Peyer's patch (tissue), 4 donors: ENCODE results near the gene CDH8. TPM values are rescaled to one million over a fixed set of nuclear protein-coding genes. Genes with fewer than 3 reads are reported as not detected.

ENCODE experiments used
- DNase-seq, 3 donors: peaks; one replicate each; pipeline ENCODE4 v3.0.0-alpha.2; 2017 to 2019
- H3K27ac ChIP-seq, 4 donors: fragments of 200-600 bp; sonication (generic); one replicate each; pipeline ENCODE4 v1.5.1; 2016 to 2019
- H3K27me3 ChIP-seq, 2 donors: fragments of 200-600 bp; sonication (generic); one replicate each; pipeline ENCODE4 v1.5.1; 2019
- H3K36me3 ChIP-seq, 3 donors: fragments of 200-600 bp; sonication (generic); one replicate each; pipeline ENCODE4 v1.5.1; 2016 to 2019
- H3K4me1 ChIP-seq, 4 donors: fragments of 200-600 bp; sonication (generic); one replicate each; pipeline ENCODE4 v1.5.1; 2016 to 2019
- H3K4me3 ChIP-seq, 4 donors: fragments of 200-600 bp; sonication (generic); 1 replicate in 3 of 4; 2 replicates in 1 of 4; pipeline ENCODE4 v1.5.1; 2016 to 2019; ENCODE audit warnings: mild to moderate bottlenecking in 1 of 4
- H3K9me3 ChIP-seq, 4 donors: fragments of 200-600 bp; sonication (generic); one replicate each; pipeline ENCODE4 v1.5.1; 2016 to 2019; ENCODE audit warnings: mild to moderate bottlenecking in 1 of 4
- CTCF ChIP-seq, 6 experiments: fragments of 450-650 bp in 4 of 6; fragments of 200-600 bp in 2 of 6; sonication (generic) in 1 of 6; IDR thresholded peaks; one replicate each; pipeline ENCODE4 v1.5.1; 2017 to 2019; ENCODE audit warnings: antibody characterized with exemption in 6 of 6, mild to moderate bottlenecking in 3 of 6, moderate library complexity in 1 of 6
- POLR2A ChIP-seq, 2 donors: fragments of 450-650 bp; IDR thresholded peaks; one replicate each; pipeline ENCODE4 v1.5.1; 2017; ENCODE audit warnings: antibody characterized with exemption in 2 of 2, mild to moderate bottlenecking in 2 of 2, moderate library complexity in 2 of 2
- total RNA-seq, 4 donors: library from RNA; depleted of rRNA; stranded (reverse); fragments of >200 nt; gene quantifications; one replicate each; pipeline ENCODE4 v1.1.0, GENCODE V29; 2016

Gene CDH8, protein sequence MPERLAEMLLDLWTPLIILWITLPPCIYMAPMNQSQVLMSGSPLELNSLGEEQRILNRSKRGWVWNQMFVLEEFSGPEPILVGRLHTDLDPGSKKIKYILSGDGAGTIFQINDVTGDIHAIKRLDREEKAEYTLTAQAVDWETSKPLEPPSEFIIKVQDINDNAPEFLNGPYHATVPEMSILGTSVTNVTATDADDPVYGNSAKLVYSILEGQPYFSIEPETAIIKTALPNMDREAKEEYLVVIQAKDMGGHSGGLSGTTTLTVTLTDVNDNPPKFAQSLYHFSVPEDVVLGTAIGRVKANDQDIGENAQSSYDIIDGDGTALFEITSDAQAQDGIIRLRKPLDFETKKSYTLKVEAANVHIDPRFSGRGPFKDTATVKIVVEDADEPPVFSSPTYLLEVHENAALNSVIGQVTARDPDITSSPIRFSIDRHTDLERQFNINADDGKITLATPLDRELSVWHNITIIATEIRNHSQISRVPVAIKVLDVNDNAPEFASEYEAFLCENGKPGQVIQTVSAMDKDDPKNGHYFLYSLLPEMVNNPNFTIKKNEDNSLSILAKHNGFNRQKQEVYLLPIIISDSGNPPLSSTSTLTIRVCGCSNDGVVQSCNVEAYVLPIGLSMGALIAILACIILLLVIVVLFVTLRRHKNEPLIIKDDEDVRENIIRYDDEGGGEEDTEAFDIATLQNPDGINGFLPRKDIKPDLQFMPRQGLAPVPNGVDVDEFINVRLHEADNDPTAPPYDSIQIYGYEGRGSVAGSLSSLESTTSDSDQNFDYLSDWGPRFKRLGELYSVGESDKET
- not detected for total RNA-seq

DNA sequence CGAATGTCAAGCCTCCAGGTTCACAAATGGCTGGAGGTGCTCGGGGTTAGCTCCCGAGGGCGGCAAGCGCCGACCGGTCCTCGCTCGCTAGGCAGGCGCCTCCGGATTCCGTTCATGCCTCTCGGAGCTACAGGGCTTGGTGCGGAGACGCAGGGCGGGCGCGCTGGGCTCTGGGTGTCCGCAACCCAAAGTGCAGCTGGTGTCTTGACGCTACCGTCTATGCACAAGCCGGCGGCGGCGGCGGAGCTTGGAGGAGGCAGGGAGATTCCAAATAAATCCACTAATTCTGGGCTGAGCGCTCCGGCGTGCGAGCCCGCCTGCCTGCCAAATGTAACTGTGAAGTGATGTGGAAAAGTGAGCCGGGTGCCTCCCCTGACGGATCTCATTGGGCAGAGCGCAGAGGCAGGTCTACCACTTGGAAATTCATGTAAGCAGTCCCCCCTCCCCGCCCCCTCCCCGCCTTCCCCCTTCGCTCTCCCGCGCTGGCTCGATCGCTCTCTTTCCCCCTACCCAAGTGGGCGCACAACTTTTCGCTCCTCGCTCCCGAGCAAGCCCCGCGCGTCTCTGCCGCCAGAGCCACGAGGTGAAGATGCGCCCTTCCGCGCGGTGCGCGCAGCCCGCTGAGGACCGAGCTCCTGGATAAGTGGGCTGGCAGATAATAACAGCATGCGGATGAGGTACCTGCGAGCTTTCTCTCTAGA lies at the start of gene CDH8:
Gene CDH8, minus strand, starts transcription at position 338 of the 701 bp plus-strand sequence. CDS start 15,035 bp downstream, outside the sequence.
- TF ChIP-seq CTCF (IDR thresholded peaks at IDR 0.05) (no peak), POLR2A (IDR thresholded peaks at IDR 0.05) (no peak)
- peak within 1 kb of the TSS in 1 of 4 donors; percentile 25 for H3K4me3 ChIP-seq
- no peaks in the 10 kb centered on the region for H3K4me1 ChIP-seq
- H3K27me3 ChIP-seq = no peaks in the 10 kb centered on the region
- H3K27ac ChIP-seq = no peak within 1 kb of the TSS
- DNase-seq = no peak
- H3K36me3 ChIP-seq = no peaks in the 10 kb centered on the region
- peaks cover 0 to 8% (median 0%) of the 10 kb centered on the region in 4 donors for H3K9me3 ChIP-seq

DNA sequence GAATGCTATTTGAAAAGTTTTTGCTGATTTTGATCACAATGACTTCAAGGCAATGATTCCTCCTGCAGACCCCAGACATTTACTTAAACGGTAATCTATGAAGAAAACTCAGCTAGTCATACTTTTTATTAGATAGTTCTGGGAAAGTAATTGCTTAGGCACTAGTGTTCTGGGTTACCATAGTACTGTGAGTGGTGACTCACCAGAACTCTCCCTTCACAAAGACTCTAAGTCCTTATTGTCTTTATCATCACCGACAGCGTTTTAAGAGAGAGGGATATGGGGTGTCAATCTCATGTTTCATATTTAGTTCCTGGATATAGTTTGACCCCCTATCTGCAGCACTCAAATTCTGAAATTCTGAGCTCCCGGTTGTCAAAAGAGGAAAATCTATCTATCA lies 43.0 kb upstream of the CDH8 start:
- Histone ChIP-seq H3K36me3 (no peaks in the 10 kb centered on the region), H3K4me1 (no peaks in the 10 kb centered on the region)
- DNase-seq = no peak

DNA sequence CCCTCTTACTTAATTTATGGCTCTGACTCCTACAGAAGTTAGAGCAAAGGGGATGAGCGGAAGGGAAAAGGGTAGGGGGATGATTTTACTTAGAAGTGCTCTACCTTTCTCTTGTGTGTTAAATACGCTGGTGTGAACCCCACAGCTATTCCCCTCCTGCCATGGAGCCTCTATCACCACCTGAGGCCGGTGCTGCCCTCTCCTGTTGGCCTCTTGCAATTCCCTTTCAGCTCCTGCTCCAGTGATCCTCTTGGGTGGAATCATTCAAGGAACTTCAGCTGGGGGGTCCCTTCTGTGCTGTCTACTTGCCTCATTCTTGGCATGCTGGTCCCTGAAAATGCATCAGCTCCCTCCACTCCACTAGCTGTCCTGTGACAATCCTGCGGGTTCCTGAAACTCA lies 41.8 kb upstream of the CDH8 start:
- Histone ChIP-seq H3K4me3 (no peak overlapping the region), H3K4me1 (no peaks in the 10 kb centered on the region), H3K36me3 (no peaks in the 10 kb centered on the region), H3K27ac (no peak overlapping the region), H3K9me3 (no peaks in the 10 kb centered on the region), H3K27me3 (no peaks in the 10 kb centered on the region)
- TF ChIP-seq CTCF (IDR thresholded peaks at IDR 0.05) = no peak
- no peak for DNase-seq

More for the DNA sequence above, 43.0 kb upstream of the CDH8 start:
- Histone ChIP-seq H3K27ac (no peak overlapping the region), H3K27me3 (no peaks in the 10 kb centered on the region), H3K9me3 (no peaks in the 10 kb centered on the region), H3K4me3 (no peak overlapping the region)
- TF ChIP-seq POLR2A (IDR thresholded peaks at IDR 0.05) (no peak), CTCF (IDR thresholded peaks at IDR 0.05) (no peak)

DNA sequence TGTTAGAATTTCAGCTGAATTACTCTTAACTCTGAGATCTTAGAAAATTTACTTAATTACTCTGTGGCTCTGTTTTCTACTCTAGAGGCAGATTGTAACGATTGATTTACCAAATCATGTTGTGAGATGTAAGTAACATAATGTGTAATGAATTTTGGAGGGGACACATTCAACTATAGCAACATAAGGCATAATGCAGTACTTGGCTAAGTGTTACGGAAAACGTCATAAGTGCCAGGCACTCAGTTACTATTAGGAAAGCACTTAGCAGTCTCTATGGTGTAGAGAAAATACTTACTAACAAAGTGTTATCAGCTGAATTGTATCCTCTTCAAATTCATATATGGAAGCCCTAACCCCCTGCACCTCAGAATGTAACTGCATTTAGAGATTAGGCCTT lies 40.6 kb upstream of the CDH8 start:
- Histone ChIP-seq H3K27me3 (no peaks in the 10 kb centered on the region), H3K27ac (no peak overlapping the region), H3K4me1 (no peaks in the 10 kb centered on the region), H3K4me3 (no peak overlapping the region), H3K36me3 (no peaks in the 10 kb centered on the region), H3K9me3 (no peaks in the 10 kb centered on the region)
- no peak for TF ChIP-seq CTCF (IDR thresholded peaks at IDR 0.05)
- no peak for TF ChIP-seq POLR2A (IDR thresholded peaks at IDR 0.05)
- DNase-seq = no peak

GRCh38 chr16:62068747-62069146 lies 32.5 kb upstream of the CDH8 start:
- Histone ChIP-seq H3K27me3 (no peaks in the 10 kb centered on the region), H3K9me3 (no peaks in the 10 kb centered on the region), H3K4me3 (no peak overlapping the region), H3K4me1 (no peaks in the 10 kb centered on the region), H3K27ac (no peak overlapping the region), H3K36me3 (no peaks in the 10 kb centered on the region)
- TF ChIP-seq CTCF (IDR thresholded peaks at IDR 0.05) = no peak
- TF ChIP-seq POLR2A (IDR thresholded peaks at IDR 0.05) = no peak
- DNase-seq = no peak
